ENCODE results near the gene BMF.

Gene BMF

GRCh38 chr15:40065166-40065565 is 43.5 kb downstream of the BMF start:
- DNase-seq (ENCODE audit: low read depth in 2 of 2): no peak

GRCh38 chr15:40064231-40064894 is 44.3 kb downstream of the BMF start:
- DNase-seq (ENCODE audit: low read depth in 2 of 2): no peak

GRCh38 chr15:40063563-40064011 is 45.1 kb downstream of the BMF start:
- DNase-seq (ENCODE audit: low read depth in 2 of 2): no peak

GRCh38 chr15:40062816-40063562 is 45.7 kb downstream of the BMF start:
- DNase-seq (ENCODE audit: low read depth in 2 of 2): no peak

GRCh38 chr15:40061212-40061901 is 47.3 kb downstream of the BMF start:
- DNase-seq (ENCODE audit: low read depth in 2 of 2): no peak

- no peak for DNase-seq (ENCODE audit: low read depth in 2 of 2)
Observed at GRCh38 chr15:40060236-40060961, 48.3 kb downstream of the BMF start.

- DNase-seq (ENCODE audit: low read depth in 2 of 2): no peak
Observed at GRCh38 chr15:40059821-40060220, 48.9 kb downstream of the BMF start.

GRCh38 chr15:40058476-40059140 is 50.1 kb downstream of the BMF start:
- DNase-seq (ENCODE audit: low read depth in 2 of 2): no peak

GRCh38 chr15:40055576-40056293 is 52.9 kb downstream of the BMF start:
- no peak for DNase-seq (ENCODE audit: low read depth in 2 of 2)

- DNase-seq (ENCODE audit: low read depth in 2 of 2): no peak
Observed at GRCh38 chr15:40054855-40055575, 53.7 kb downstream of the BMF start.

- no peak for DNase-seq (ENCODE audit: low read depth in 2 of 2)
Observed at GRCh38 chr15:40054605-40054854, 54.1 kb downstream of the BMF start.

GRCh38 chr15:40053831-40054604 is 54.7 kb downstream of the BMF start:
- no peak for DNase-seq (ENCODE audit: low read depth in 2 of 2)

- DNase-seq (ENCODE audit: low read depth in 2 of 2): no peak
Observed at GRCh38 chr15:40053079-40053830, 55.4 kb downstream of the BMF start.

GRCh38 chr15:40052604-40053003 is 56.1 kb downstream of the BMF start:
- DNase-seq (ENCODE audit: low read depth in 2 of 2): no peak

GRCh38 chr15:40051616-40052415 is 56.9 kb downstream of the BMF start:
- no peak for DNase-seq (ENCODE audit: low read depth in 2 of 2)

- DNase-seq (ENCODE audit: low read depth in 2 of 2): no peak
Observed at GRCh38 chr15:40050788-40051470, 57.8 kb downstream of the BMF start.

GRCh38 chr15:40048926-40049475 is 59.7 kb downstream of the BMF start:
- DNase-seq (ENCODE audit: low read depth in 2 of 2): no peak

Measured in stimulated activated CD8-positive, alpha-beta memory T cell treated with anti-CD3 and anti-CD28 coated beads, Interleukin-2, amount 100 ng/mL, for 1 hour (primary cell).